GM06990 (cell line): Measurements from ENCODE around the gene RIMBP2.

Source experiments
- DNase-seq: peaks from one replicate; pipeline ENCODE4 v3.0.0-alpha.2; 2011; ENCODE audit not compliant: insufficient read length; ENCODE audit errors: extremely low read depth
- H3K27me3 ChIP-seq: replicated peaks from 2 replicates; pipeline ENCODE4 v1.6.0; 2011; ENCODE audit warnings: low read length; ENCODE audit not compliant: control insufficient read depth, insufficient read depth
- H3K36me3 ChIP-seq: 2 replicates; pipeline ENCODE4 v1.5.1; 2011; ENCODE audit warnings: low read length; ENCODE audit not compliant: control insufficient read depth, insufficient read depth
- H3K4me3 ChIP-seq: replicated peaks from 2 replicates; pipeline ENCODE4 v1.5.1; 2011; ENCODE audit warnings: low read depth, mild to moderate bottlenecking, control low read depth, low read length
- CTCF ChIP-seq: IDR thresholded peaks from 2 replicates; pipeline ENCODE4 v1.5.1; 2011; ENCODE audit warnings: low read length, control low read depth, mild to moderate bottlenecking, inconsistent platforms; ENCODE audit not compliant: insufficient read depth, poor library complexity, severe bottlenecking

RIMBP2 gene

GRCh38 chr12:130498589-130499385 lies 217.3 kb downstream of the RIMBP2 start:
- TF ChIP-seq CTCF, result no peak
- no peaks in the 10 kb centered on the region for H3K36me3 ChIP-seq
- no peak overlapping the region for H3K4me3 ChIP-seq
- no peaks in the 10 kb centered on the region for H3K27me3 ChIP-seq
- DNase-seq, result no peak

GRCh38 chr12:130497991-130498390 lies 218.1 kb downstream of the RIMBP2 start:
- Histone ChIP-seq H3K27me3 (no peaks in the 10 kb centered on the region), H3K4me3 (no peak overlapping the region), H3K36me3 (no peaks in the 10 kb centered on the region)
- no peak for DNase-seq
- TF ChIP-seq CTCF, result no peak

GRCh38 chr12:130497321-130497720 lies 218.8 kb downstream of the RIMBP2 start:
- H3K27me3 ChIP-seq, result no peaks in the 10 kb centered on the region
- DNase-seq, result no peak
- TF ChIP-seq CTCF, result no peak
- no peaks in the 10 kb centered on the region for H3K36me3 ChIP-seq
- no peak overlapping the region for H3K4me3 ChIP-seq

GRCh38 chr12:130496516-130497120 lies 219.5 kb downstream of the RIMBP2 start:
- no peak for DNase-seq
- H3K4me3 ChIP-seq, result no peak overlapping the region
- H3K27me3 ChIP-seq, result no peaks in the 10 kb centered on the region
- no peak for TF ChIP-seq CTCF
- H3K36me3 ChIP-seq, result no peaks in the 10 kb centered on the region

GRCh38 chr12:130495156-130495555 lies 220.9 kb downstream of the RIMBP2 start:
- no peak overlapping the region for H3K4me3 ChIP-seq
- TF ChIP-seq CTCF, result no peak
- H3K27me3 ChIP-seq, result no peaks in the 10 kb centered on the region
- DNase-seq, result no peak
- no peaks in the 10 kb centered on the region for H3K36me3 ChIP-seq
